WTC11 (cell line): Measurements from ENCODE around the gene PTPRN2. TPM values are rescaled to one million over a fixed set of nuclear protein-coding genes. Genes with fewer than 3 reads are reported as not detected.

Experiments
- ATAC-seq: fragments of 200-7000 bp; cut with Tn5 transposase; 2 replicates; pipeline ENCODE4 v1.10.0; 2021; ENCODE audit warnings: mild to moderate bottlenecking, moderate library complexity
- CTCF ChIA-PET: fragments of 300-600 bp; sonication (Branson Sonifier 250); formaldehyde crosslinking; loops from one replicate; lab custom pipeline; 2021; ENCODE audit warnings: antibody characterized with exemption; lab: Charles Lee
- POLR2A ChIA-PET: fragments of 350-600 bp; sonication (Branson Sonifier 250); formaldehyde crosslinking; loops from one replicate; lab custom pipeline; 2021; ENCODE audit warnings: antibody characterized with exemption; lab: Charles Lee
- DNase-seq: peaks from one replicate; pipeline ENCODE4 v3.0.0; 2021; ENCODE audit warnings: low spot score
- H3K27ac Mint-ChIP-seq: 2 replicates; pipeline ENCODE4 v1.8.0; 2021; ENCODE audit warnings: mixed read lengths
- H3K27me3 Mint-ChIP-seq: 2 replicates; pipeline ENCODE4 v1.8.0; 2021; ENCODE audit warnings: low read depth, mild to moderate bottlenecking, moderate library complexity, mixed read lengths
- H3K36me3 Mint-ChIP-seq: 2 replicates; pipeline ENCODE4 v1.8.0; 2021; ENCODE audit warnings: mixed read lengths
- H3K4me1 Mint-ChIP-seq: 2 replicates; pipeline ENCODE4 v1.8.0; 2022; ENCODE audit warnings: mixed read lengths
- H3K4me3 Mint-ChIP-seq: 2 replicates; pipeline ENCODE4 v1.8.0; 2021; ENCODE audit warnings: mild to moderate bottlenecking, moderate library complexity, mixed read lengths
- H3K9me3 Mint-ChIP-seq: 2 replicates; pipeline ENCODE4 v1.8.0; 2021; ENCODE audit warnings: mixed read lengths
- AFF4 ChIP-seq: sonication (generic); formaldehyde crosslinking; IDR thresholded peaks from 2 replicates; pipeline ENCODE4 v1.8.1; 2023; ENCODE audit warnings: mild to moderate bottlenecking, missing genetic modification reagents, borderline replicate concordance
- AR ChIP-seq: fragments of 250-450 bp; sonication (Bioruptor Pico); IDR thresholded peaks from 2 replicates; pipeline ENCODE4 v1.9.0; 2021; ENCODE audit warnings: mild to moderate bottlenecking
- ATF1 ChIP-seq: sonication (generic); formaldehyde crosslinking; IDR thresholded peaks from 2 replicates; pipeline ENCODE4 v1.8.1; 2023; ENCODE audit warnings: mild to moderate bottlenecking, moderate library complexity, missing genetic modification reagents
- CBFB ChIP-seq: sonication (generic); formaldehyde crosslinking; IDR thresholded peaks from 2 replicates; pipeline ENCODE4 v1.8.1; 2022; ENCODE audit warnings: mild to moderate bottlenecking, low read depth, missing genetic modification reagents
- FOXP1 ChIP-seq: sonication (generic); formaldehyde crosslinking; IDR thresholded peaks from 2 replicates; pipeline ENCODE4 v1.8.0; 2022; ENCODE audit warnings: missing genetic modification reagents, mild to moderate bottlenecking, moderate library complexity, borderline replicate concordance
- IRF2 ChIP-seq: sonication (generic); formaldehyde crosslinking; IDR thresholded peaks from 2 replicates; pipeline ENCODE4 v1.8.0; 2022; ENCODE audit warnings: low read depth, missing genetic modification reagents, borderline replicate concordance
- MAX ChIP-seq: sonication (generic); formaldehyde crosslinking; IDR thresholded peaks from 2 replicates; pipeline ENCODE4 v1.8.0; 2022; ENCODE audit warnings: mild to moderate bottlenecking, missing genetic modification reagents
- NFE2L1 ChIP-seq: sonication (generic); formaldehyde crosslinking; IDR thresholded peaks from 2 replicates; pipeline ENCODE4 v1.8.1; 2023; ENCODE audit warnings: missing genetic modification reagents
- NR3C1 ChIP-seq: sonication (generic); formaldehyde crosslinking; conservative IDR thresholded peaks from 2 replicates; pipeline ENCODE4 v1.8.1; 2023; ENCODE audit warnings: low read depth, mild to moderate bottlenecking, missing genetic modification reagents
- OVOL2 ChIP-seq: fragments of 250-450 bp; sonication (Bioruptor Pico); IDR thresholded peaks from 2 replicates; pipeline ENCODE4 v1.9.0; 2021; ENCODE audit warnings: mild to moderate bottlenecking, borderline replicate concordance
- PRRX2 ChIP-seq: fragments of 250-450 bp; sonication (Bioruptor Pico); IDR thresholded peaks from 2 replicates; pipeline ENCODE4 v1.8.0; 2021; ENCODE audit warnings: mild to moderate bottlenecking
- RORB ChIP-seq: fragments of 250-450 bp; sonication (Bioruptor Pico); IDR thresholded peaks from 2 replicates; pipeline ENCODE4 v1.9.0; 2021; ENCODE audit warnings: mild to moderate bottlenecking
- SMAD3 ChIP-seq: sonication (generic); formaldehyde crosslinking; IDR thresholded peaks from 2 replicates; pipeline ENCODE4 v1.8.0; 2022; ENCODE audit warnings: missing genetic modification reagents, mild to moderate bottlenecking, borderline replicate concordance
- SOX15 ChIP-seq: fragments of 250-450 bp; sonication (Bioruptor Pico); IDR thresholded peaks from 2 replicates; pipeline ENCODE4 v1.9.0; 2021; ENCODE audit warnings: mild to moderate bottlenecking
- ZNF416 ChIP-seq: fragments of 250-450 bp; sonication (Bioruptor Pico); IDR thresholded peaks from 2 replicates; pipeline ENCODE4 v1.9.0; 2021; ENCODE audit warnings: mild to moderate bottlenecking, inconsistent platforms
- ZNF425 ChIP-seq: fragments of 250-450 bp; sonication (Bioruptor Pico); conservative IDR thresholded peaks from 2 replicates; pipeline ENCODE4 v1.9.0; 2021; ENCODE audit warnings: mild to moderate bottlenecking
- ZNF512 ChIP-seq: sonication (generic); formaldehyde crosslinking; IDR thresholded peaks from 2 replicates; pipeline ENCODE4 v1.8.1; 2022; ENCODE audit warnings: missing genetic modification reagents, borderline replicate concordance
- total RNA-seq: library from RNA; stranded (reverse); gene quantifications from 3 replicates; pipeline ENCODE4 v1.2.3, GENCODE V29; 2021
- TF ChIP-seq, protein P1 (sequence below): sonication (generic); formaldehyde crosslinking; IDR thresholded peaks from 2 replicates; pipeline ENCODE4 v1.8.0; 2022; ENCODE audit warnings: missing genetic modification reagents

PTPRN2 gene
- total RNA-seq, 1 experiment from 2014 or later, result 4.7 TPM

- peaks cover 16% of the 10 kb centered on the region for H3K27me3 Mint-ChIP-seq
- H3K27ac Mint-ChIP-seq, result no peak overlapping the region
- POLR2A ChIA-PET, result no interaction called here
- H3K4me1 Mint-ChIP-seq, result no peaks in the 10 kb centered on the region
- no peak overlapping the region for H3K4me3 Mint-ChIP-seq
- ATAC-seq (no peak), DNase-seq (no peak)
- no peak for TF ChIP-seq AFF4 (CRISPR knock-in tag)
- TF ChIP-seq FOXP1 (CRISPR knock-in tag), result no peak
- TF ChIP-seq MAX, result no peak
- TF ChIP-seq CBFB (CRISPR knock-in tag), result no peak
- no peak for TF ChIP-seq AR (CRISPR knock-in tag)
- no peak for TF ChIP-seq ATF1 (CRISPR knock-in tag)
- no peak for TF ChIP-seq SMAD3 (CRISPR knock-in tag)
- H3K9me3 Mint-ChIP-seq, result peaks cover 60% of the 10 kb centered on the region
- H3K36me3 Mint-ChIP-seq, result peaks cover 55% of the 10 kb centered on the region
- CTCF ChIA-PET, result no interaction called here
Observed at GRCh38 chr7:157768198-157768597, 819.4 kb downstream of the PTPRN2 start.

DNA sequence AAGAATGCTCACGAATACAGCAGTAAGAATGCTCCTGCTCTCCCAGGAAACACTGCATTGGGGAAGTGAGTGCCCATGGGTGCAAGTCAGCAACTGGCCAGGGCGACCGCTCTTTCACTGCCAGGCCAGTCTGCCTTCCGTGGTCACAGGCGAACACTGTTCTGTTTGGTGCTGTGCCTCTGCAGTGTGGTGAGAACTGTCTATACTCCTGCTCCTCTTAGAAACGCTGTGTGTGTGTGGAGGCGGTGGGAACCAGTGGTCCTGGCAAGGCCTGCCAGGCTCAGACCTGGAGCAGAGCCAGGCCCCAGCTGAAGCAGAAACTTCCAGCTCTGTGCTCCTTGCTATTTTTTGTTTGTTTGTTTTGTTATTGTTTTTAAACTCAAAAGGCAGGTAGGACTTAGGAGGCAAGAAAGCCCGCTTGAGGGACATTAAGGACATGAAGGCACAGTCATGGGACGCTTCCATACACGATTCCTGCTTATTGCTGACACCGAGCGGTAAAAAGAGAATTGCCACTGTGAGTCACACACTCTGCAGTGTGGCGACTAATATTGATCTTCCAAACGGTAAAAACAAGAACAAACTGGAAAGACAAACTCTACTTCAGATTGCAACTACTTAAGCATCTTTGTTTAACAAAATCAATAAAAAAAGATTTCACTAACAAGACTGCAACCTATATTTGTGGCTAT lies 820.0 kb downstream of the PTPRN2 start:
- CTCF ChIA-PET, result interaction anchor here (1.0 kb wide), 1 partner anchor 10 kb away, joined by 3 read pairs; no protein-coding TSS in a partner anchor
- TF ChIP-seq, protein P1, sequence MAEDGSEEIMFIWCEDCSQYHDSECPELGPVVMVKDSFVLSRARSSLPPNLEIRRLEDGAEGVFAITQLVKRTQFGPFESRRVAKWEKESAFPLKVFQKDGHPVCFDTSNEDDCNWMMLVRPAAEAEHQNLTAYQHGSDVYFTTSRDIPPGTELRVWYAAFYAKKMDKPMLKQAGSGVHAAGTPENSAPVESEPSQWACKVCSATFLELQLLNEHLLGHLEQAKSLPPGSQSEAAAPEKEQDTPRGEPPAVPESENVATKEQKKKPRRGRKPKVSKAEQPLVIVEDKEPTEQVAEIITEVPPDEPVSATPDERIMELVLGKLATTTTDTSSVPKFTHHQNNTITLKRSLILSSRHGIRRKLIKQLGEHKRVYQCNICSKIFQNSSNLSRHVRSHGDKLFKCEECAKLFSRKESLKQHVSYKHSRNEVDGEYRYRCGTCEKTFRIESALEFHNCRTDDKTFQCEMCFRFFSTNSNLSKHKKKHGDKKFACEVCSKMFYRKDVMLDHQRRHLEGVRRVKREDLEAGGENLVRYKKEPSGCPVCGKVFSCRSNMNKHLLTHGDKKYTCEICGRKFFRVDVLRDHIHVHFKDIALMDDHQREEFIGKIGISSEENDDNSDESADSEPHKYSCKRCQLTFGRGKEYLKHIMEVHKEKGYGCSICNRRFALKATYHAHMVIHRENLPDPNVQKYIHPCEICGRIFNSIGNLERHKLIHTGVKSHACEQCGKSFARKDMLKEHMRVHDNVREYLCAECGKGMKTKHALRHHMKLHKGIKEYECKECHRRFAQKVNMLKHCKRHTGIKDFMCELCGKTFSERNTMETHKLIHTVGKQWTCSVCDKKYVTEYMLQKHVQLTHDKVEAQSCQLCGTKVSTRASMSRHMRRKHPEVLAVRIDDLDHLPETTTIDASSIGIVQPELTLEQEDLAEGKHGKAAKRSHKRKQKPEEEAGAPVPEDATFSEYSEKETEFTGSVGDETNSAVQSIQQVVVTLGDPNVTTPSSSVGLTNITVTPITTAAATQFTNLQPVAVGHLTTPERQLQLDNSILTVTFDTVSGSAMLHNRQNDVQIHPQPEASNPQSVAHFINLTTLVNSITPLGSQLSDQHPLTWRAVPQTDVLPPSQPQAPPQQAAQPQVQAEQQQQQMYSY (CRISPR knock-in tag), result no peak
- TF ChIP-seq NR3C1 (CRISPR knock-in tag) (no peak), IRF2 (CRISPR knock-in tag) (no peak), RORB (CRISPR knock-in tag) (no peak), ZNF425 (no peak), NFE2L1 (CRISPR knock-in tag) (no peak), OVOL2 (no peak), ZNF416 (CRISPR knock-in tag) (no peak), ZNF512 (CRISPR knock-in tag) (no peak), PRRX2 (CRISPR knock-in tag) (no peak), SOX15 (CRISPR knock-in tag) (no peak)
- ATAC-seq, result no peak
- no peak for DNase-seq
- Mint-ChIP-seq H3K9me3 (peaks cover 60% of the 10 kb centered on the region), H3K27ac (no peak overlapping the region), H3K27me3 (peaks cover 16% of the 10 kb centered on the region), H3K4me1 (no peaks in the 10 kb centered on the region), H3K4me3 (no peak overlapping the region), H3K36me3 (peaks cover 55% of the 10 kb centered on the region)
- POLR2A ChIA-PET, result no interaction called here
